DLD1 (cell line): ENCODE results near the gene GNAO1.

ENCODE experiments used
- in situ Hi-C: cut with HindIII; loops from 2 replicates; pipeline ENCODE4 v1.10.0; 2017; ENCODE audit warnings: low sequenced_read_pairs

The GNAO1 gene

GRCh38 chr16:56234737-56235136, 43.4 kb downstream of the GNAO1 start:
- in situ Hi-C loops: no loop called here

DNA sequence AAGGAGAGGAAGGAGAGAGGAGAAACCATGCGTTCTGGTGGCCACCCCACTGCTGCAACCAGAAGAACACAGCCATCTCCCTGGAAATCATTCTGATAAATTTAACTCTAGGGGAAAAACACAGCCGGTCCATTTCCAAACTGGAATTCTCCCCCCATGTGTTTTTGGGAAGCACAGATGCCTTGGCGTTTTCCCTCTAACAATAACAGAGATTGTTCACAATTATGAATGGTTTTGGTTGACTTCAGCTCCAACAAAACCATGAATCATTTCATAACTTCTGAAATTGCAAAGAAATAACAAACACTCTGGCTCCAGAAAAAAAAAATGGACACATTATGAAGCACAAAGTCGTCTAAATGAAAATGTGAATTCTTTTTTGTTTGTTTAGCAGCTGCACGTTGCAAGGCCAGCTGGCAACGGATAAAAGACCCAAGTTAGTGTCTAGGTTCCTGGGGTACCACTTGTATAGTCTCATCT, 46.2 kb downstream of the GNAO1 start:
- in situ Hi-C loops: no loop called here

DNA sequence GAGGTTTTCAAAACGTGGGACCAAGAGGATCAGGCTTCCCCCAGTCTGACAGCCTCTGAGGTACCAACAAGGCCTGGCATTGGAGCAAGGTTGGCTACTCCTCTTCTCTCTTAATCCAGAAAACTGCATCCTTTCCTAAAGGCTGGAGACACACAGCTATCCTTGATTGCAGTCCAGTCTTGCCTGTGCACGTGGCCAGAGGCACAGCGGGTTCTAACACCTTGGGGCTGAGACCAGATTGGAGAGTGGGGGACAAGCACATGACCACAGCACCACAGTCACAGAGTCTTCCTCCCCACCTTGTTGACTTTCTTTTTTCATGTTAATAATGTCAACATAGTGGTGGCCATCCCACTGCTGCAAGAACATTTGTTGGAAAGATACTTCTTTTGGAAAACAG, 46.9 kb downstream of the GNAO1 start:
- in situ Hi-C loops: no loop called here

DNA sequence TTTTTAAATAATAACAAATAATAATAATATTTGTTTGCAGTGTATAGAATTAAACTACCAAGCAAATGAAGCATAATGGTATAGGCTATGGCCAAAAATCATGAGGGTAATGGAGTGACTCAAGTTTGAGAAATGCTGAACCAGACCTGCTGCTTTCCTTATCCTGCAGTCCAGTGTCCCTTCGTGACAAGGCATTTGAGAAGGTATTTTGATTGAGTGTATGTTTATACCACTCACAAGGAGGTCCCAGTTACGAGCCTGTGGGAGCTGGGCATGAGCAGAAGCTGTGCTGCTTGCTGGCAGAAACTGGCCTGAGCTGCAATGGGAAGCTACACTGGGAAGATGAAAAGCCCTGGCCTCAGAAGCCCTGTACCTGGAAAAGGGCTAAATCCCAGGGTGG, 50.3 kb downstream of the GNAO1 start:
- in situ Hi-C loops: no loop called here

DNA sequence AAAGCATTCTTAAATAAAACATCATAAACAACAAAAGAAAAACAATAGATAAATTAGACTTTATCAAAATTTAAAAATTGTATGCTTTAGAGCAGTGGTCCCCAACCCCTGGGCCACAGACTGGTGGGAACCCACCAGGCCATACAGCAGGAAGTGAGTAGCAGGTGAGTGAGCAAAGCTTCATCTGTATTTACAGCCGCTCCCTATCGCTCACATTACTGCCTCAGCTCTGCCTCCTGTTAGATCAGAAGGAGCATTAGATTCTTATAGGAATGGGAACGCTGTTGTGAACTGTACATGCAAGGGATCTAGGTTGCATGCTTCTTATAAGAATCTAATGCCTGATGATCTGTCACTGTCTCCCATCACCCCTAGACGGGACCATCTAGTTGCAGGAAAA, 51.5 kb downstream of the GNAO1 start:
- in situ Hi-C loops: no loop called here

DNA sequence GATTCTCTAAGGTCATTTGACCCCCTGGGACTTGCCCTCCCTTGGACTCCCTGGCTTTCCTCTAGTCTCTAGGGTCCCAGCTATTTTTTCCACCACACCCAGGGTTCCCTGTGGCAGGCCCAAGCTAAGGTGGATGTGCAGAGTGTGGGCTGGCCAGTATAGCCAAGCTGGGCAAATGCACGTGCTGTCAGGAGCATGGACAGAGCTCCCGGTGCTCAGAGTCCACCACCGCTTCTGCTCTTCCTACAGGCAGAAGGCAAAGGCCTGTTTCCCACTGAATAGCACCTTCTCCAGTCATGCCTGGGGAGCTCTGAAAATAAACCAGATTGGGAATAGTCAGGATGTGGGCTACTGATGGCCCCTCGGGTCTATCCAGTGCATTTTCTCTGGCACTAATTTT, 53.3 kb downstream of the GNAO1 start:
- in situ Hi-C loops: no loop called here

GRCh38 chr16:56245197-56245596, 53.9 kb downstream of the GNAO1 start:
- in situ Hi-C loops: no loop called here

GRCh38 chr16:56246051-56246817, 54.9 kb downstream of the GNAO1 start:
- in situ Hi-C loops: no loop called here

GRCh38 chr16:56247018-56247417, 55.7 kb downstream of the GNAO1 start:
- in situ Hi-C loops: no loop called here

DNA sequence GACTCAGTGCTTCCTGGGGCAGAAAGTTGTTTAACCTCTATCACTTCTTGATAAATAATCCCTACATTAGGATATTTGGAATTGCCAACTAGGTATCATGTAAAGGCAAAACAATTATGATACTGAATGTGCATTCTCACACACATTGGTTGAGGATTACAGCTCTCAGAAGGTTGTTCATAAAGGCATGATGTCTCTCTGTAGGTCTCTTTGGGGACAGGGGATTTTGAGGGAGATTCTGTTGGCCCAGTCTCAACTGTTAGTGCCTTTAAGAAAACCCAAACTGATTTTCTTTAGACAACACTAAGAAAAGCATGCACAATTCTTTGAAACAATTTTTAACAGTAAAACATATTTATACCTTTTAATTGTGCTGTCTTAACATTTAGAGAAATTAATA, 56.5 kb downstream of the GNAO1 start:
- in situ Hi-C loops: no loop called here

DNA sequence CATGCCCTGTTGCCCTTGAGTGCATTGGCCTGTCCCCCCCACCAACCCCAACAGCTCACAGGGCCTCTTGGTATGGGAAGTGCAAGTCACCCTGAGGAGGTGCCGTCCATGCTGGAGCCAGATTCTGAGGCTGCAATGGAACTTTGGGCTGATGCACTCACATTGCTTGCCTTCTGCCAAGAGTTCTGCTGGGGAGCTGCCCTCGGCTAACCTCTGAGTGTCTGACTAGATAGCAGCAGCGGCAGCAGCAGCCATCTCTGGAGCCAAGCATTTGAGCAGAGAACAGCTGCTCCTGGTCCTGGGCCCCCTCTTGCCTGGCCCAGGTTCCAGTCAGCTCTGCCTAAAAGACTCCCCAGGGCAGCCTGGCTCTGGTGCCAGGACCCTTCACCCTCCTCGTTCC, 61.5 kb downstream of the GNAO1 start:
- in situ Hi-C loops: no loop called here

DNA sequence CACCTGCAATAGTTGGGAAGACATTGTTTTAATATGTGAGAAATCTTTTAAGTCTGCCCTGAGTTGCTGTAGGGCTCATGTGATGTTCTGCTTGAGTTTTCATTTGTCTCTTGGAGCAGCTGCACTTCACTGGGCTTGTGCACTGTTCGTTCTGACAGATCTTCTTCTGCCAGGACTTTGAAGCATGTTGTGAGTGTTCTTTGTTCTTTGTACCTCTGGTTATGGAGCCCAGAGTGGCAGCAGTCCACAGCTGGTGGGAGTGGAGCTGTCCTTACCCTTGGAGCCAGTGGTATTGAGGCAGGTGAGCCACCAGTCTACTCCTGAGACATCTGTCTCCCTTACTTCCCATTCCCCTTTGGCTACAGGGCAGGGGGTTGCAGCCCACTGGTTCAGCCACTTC, 64.6 kb downstream of the GNAO1 start:
- in situ Hi-C loops: no loop called here

GRCh38 chr16:56257239-56257638, 66.0 kb downstream of the GNAO1 start:
- in situ Hi-C loops: no loop called here

DNA sequence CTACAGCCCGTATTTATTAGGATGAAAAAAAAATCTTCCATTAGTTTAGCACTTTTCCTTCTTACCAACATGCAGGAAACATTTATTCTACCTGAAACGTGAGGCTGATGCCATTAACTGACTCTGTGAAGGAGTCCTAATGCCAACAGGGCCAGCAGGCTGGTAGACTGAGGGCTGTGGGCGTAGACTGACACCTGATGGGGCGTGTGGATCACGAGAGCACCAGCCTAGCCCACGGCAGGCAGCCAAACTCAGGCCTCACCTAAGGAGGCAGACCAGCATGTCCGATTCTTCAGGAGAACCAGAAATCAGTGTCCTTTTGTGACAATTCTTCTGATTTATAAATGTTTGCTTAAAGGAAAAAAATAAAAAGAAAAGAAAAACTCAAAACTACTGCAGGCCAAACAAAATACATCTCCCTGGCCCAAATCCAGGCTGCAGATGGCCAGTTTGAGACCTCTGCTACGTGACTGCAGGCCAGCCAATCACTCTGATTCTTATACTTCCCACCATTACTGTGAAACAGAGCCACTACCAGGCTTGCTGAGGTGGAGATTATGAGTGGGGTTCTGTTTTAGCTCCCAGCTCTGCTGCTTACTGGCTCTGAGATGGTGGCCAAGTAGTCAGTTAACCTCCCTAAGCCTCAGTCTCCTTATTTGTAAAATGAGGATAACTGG, 66.5 kb downstream of the GNAO1 start:
- in situ Hi-C loops: no loop called here

DNA sequence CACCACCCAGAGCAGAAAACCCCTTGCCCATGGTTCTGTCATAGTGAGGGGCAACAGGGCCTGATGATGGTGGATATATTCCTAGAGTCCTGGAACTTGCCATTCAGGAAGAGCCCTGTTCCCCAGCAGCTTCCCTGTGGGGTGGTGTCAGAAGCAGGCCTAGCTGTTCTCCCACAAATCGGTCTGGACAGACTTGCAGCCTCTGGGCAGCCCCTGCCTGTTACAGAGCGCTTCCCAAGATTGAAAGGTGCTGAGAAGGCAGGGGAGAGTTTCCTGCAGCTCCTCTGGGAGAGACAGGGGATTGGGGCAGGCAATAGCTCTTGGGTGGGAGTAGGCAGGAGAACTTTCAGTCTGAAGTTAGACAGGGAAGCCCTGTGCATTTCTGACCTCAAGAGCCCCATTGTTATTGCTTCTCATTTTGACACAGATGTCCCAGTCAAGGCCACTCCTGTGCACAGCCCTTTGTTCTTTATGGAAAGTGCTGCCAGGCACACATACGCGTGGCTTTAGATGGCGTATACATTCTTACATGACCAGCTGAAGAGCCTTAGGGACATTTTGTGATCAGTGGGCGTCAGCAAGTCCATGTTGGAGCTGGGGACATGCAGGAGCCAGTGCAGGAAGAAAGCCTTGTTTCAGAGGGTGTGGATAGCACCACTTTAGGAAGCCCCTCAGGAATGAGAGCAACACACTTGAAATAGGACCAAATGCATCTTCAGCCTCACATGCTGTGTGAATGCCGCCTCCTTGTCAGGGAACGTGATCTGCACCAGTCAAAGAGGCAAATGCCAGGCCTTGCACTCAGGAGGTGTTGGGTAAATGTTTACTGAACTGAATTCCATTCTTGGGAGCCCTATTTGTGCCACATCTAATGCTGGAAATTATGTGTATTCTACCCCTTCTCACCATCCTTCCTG, 67.5 kb downstream of the GNAO1 start:
- in situ Hi-C loops: no loop called here

GRCh38 chr16:56259425-56259779, 68.1 kb downstream of the GNAO1 start:
- in situ Hi-C loops: no loop called here

- in situ Hi-C loops: no loop called here
Measured at GRCh38 chr16:56260378-56261160, 69.3 kb downstream of the GNAO1 start.

- in situ Hi-C loops: no loop called here
Measured at GRCh38 chr16:56261656-56262055, 70.4 kb downstream of the GNAO1 start.

- in situ Hi-C loops: no loop called here
Measured at GRCh38 chr16:56262148-56262547, 70.9 kb downstream of the GNAO1 start.

DNA sequence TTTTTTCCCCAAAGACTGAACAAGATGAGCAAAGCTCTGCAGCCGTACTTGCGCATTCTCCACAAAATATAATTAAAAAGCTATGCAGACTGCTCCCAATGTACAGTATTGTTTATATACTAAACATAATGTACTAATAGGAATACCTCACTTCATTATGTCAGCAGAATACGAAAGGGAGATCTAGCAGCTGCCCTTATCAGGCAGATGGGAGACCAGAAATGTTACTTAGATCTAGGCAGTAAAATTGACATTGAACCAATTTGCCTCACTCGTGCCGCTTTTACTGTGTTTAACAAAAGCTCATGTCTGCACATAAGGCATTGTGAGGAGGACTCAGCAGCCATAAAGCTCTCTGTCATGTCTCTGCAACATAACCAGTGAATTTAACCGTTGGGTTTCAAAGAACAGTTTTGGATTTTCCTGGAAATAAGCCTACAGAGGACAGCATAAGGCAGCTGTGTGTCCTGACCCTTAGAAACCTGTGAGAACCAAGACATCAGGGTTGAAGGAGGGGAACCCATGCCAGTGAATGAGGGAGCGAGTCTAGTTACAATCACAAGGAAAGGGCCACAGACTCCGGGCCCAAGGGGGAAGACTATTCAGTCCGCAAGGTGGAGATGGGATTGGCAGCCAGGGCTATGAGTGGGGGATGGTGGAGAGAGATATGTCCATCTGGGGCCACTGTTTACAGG, 71.4 kb downstream of the GNAO1 start:
- in situ Hi-C loops: no loop called here
